Heart left ventricle (tissue), 16 donors: ENCODE measurements around the gene YIPF2. TPM values are rescaled to one million over a fixed set of nuclear protein-coding genes. Genes with fewer than 3 reads are reported as not detected.

Experiments used
- ATAC-seq, 4 donors: fragments of 200-7000 bp; cut with Tn5 transposase; one replicate each; pipeline ENCODE4 v1.9.1; 2020 to 2022; ENCODE audit warnings: moderate library complexity in 4 of 4, mild to moderate bottlenecking in 3 of 4, moderate number of reproducible peaks in 1 of 4
- DNase-seq, 5 donors: peaks; one replicate each; pipeline ENCODE4 v3.0.0-alpha.2; 2020
- H3K27ac ChIP-seq, 12 donors: fragments of 200-600 bp; sonication (generic) in 4 of 12; one replicate each; pipeline versions ENCODE4 v1.5.0 to v1.8.0; 2016 to 2022; ENCODE audit warnings: mild to moderate bottlenecking in 2 of 12
- H3K27me3 ChIP-seq, 9 donors: fragments of 200-600 bp; sonication (generic) in 2 of 9; one replicate each; pipeline versions ENCODE4 v1.5.1 to v1.8.0; 2016 to 2022; ENCODE audit warnings: mild to moderate bottlenecking in 3 of 9
- H3K36me3 ChIP-seq, 9 donors: fragments of 200-600 bp; sonication (generic) in 2 of 9; one replicate each; pipeline versions ENCODE4 v1.5.0 to v1.8.0; 2018 to 2022; ENCODE audit warnings: mild to moderate bottlenecking in 2 of 9
- H3K4me1 ChIP-seq, 12 donors: fragments of 200-600 bp; sonication (generic) in 4 of 12; one replicate each; pipeline versions ENCODE4 v1.5.0 to v1.8.0; 2016 to 2022; ENCODE audit warnings: mild to moderate bottlenecking in 3 of 12
- H3K4me3 ChIP-seq, 12 donors: fragments of 200-600 bp; sonication (generic) in 4 of 12; one replicate each; pipeline versions ENCODE4 v1.5.0 to v1.8.0; 2017 to 2022; ENCODE audit warnings: mild to moderate bottlenecking in 9 of 12, moderate library complexity in 4 of 12
- H3K9me3 ChIP-seq, 12 donors: fragments of 200-600 bp; sonication (generic) in 4 of 12; one replicate each; pipeline versions ENCODE4 v1.5.0 to v1.8.0; 2016 to 2022; ENCODE audit warnings: mild to moderate bottlenecking in 1 of 12
- POLR2A ChIP-seq, 2 donors: fragments of 450-650 bp; IDR thresholded peaks; one replicate each; pipeline ENCODE4 v1.6.1; 2017; ENCODE audit warnings: antibody characterized with exemption in 2 of 2, mild to moderate bottlenecking in 2 of 2, moderate library complexity in 2 of 2
- WGBS, 4 donors: extraction: QIAGEN DNeasy Blood & Tissue Kit in 2 of 4; methylation state at CpG; one replicate each; pipeline versions ENCODE4 v1.1.5 to v1.1.7; 2013 to 2018; 5-methylcytosine and 5-hydroxymethylcytosine counted together
- intact Hi-C, 10 donors: fragments of 100-400 bp; cut with DNase I; formaldehyde crosslinking; loops; one replicate each; pipeline versions ENCODE4 v1.11.1 to v1.14.2; 2022
- polyA plus RNA-seq, 2 donors: library from polyadenylated mRNA; stranded (reverse); fragments of 200-250 nt; gene quantifications; one replicate each; pipeline ENCODE4 v1.2.3, GENCODE V29; 2013
- total RNA-seq, 9 donors: library from RNA; depleted of rRNA in 2 of 9; stranded (reverse); fragments of >200 nt in 2 of 9; fragmentation: NEBNext Ultra II Directional in 3 of 9; extraction: Animal tissue kit (Norgen Biotek cat#: 25700) in 3 of 9; gene quantifications; one replicate each; pipeline versions ENCODE4 v1.1.0 to v1.2.4, GENCODE V29; 2016 to 2023
- TF ChIP-seq, protein P1 (sequence below), 12 donors: fragments of 200-600 bp; sonication (generic) in 4 of 12; IDR thresholded peaks; one replicate each; pipeline versions ENCODE4 v1.5.0 to v1.8.0; 2018 to 2022; ENCODE audit warnings: antibody characterized with exemption in 12 of 12, mild to moderate bottlenecking in 5 of 12
- donor health status: ischemic (EF 13 %, LVEDD 7.1; RV severe dilation, severe dysfunction).
- donor health status: healthy with polysubstance abuse.
- donor health status: DM: no; HTN: yes; CAD: no.
- donor health status: DM: no; HTN: no; CAD: no.
- donor health status: ischemic (EF 25% LVEDD 6.9; RV normal size, moderate dysfunction).
- donor health status: ischemic (EF 25% LVEDD 5.7; RV mildly dilated, moderate dysfunction).
- donor health status: healthy.
- donor health status: DM: yes; HTN: yes; CAD: no.
- donor health status: ischemic (EF 35%, LVEDD 5.7; RV mildly dilated, moderate dysfunction).
- donor health status: nonischemic (EF 11% LVEDD 7.7; RV severe dilation, severe dysfunction).
- donor health status: DM: yes; HTN: yes; CAD: no.
- donor health status: PGD.
- donor health status: ischemic (EF 29% LVEDD 5.4; RV normal size, mild dysfunction).
- donor health status: nonischemic (EF 23%, LVEDD 6.1; RV moderate dilation, normal function).

YIPF2 gene
- total and polyA plus RNA-seq, 11 donors, result 11.5 to 38.7 (median 21.3) TPM

- no peak for TF ChIP-seq POLR2A (IDR thresholded peaks at IDR 0.05)
- TF ChIP-seq, protein P1, sequence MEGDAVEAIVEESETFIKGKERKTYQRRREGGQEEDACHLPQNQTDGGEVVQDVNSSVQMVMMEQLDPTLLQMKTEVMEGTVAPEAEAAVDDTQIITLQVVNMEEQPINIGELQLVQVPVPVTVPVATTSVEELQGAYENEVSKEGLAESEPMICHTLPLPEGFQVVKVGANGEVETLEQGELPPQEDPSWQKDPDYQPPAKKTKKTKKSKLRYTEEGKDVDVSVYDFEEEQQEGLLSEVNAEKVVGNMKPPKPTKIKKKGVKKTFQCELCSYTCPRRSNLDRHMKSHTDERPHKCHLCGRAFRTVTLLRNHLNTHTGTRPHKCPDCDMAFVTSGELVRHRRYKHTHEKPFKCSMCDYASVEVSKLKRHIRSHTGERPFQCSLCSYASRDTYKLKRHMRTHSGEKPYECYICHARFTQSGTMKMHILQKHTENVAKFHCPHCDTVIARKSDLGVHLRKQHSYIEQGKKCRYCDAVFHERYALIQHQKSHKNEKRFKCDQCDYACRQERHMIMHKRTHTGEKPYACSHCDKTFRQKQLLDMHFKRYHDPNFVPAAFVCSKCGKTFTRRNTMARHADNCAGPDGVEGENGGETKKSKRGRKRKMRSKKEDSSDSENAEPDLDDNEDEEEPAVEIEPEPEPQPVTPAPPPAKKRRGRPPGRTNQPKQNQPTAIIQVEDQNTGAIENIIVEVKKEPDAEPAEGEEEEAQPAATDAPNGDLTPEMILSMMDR (IDR thresholded peaks at IDR 0.05), result no peak
- intact Hi-C loops, result no loop called here
- Histone ChIP-seq H3K9me3 (no peaks in the 10 kb centered on the region), H3K27ac (no peak overlapping the region), H3K4me1 (peaks cover 0 to 50% (median 18%) of the 10 kb centered on the region in 12 donors), H3K4me3 (no peak overlapping the region), H3K27me3 (no peaks in the 10 kb centered on the region), H3K36me3 (no peaks in the 10 kb centered on the region)
- 93 to 98% (median 95%) methylated on average over 4 of the region's 4 CpGs for WGBS, 4 donors
- DNase-seq (no peak), ATAC-seq (no peak)
Measured at GRCh38 chr19:10889880-10890279, 38.6 kb downstream of the YIPF2 start.

DNA sequence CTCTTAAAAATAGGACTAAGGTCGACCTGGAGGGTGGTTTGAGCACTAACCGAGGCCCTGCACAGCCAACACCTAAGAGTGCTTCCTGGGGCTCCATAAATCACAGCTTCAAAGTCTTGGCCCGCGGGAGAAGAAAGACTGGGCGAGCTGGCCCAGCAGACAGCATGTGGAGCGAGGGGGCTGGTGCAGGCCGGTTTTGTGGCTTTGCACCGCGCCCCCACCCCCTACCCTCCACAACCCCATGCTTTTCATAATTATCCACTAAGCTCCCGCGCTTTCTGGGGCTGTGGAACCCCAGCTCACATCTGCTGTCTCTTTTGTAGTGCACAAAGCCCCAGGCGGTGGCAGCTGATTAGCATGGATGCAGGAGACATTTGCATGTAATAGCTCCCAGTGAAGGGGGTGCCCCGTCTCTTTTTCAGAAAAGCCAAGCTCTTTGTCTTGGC, 40.0 kb downstream of the YIPF2 start:
- no peak for ATAC-seq

DNA sequence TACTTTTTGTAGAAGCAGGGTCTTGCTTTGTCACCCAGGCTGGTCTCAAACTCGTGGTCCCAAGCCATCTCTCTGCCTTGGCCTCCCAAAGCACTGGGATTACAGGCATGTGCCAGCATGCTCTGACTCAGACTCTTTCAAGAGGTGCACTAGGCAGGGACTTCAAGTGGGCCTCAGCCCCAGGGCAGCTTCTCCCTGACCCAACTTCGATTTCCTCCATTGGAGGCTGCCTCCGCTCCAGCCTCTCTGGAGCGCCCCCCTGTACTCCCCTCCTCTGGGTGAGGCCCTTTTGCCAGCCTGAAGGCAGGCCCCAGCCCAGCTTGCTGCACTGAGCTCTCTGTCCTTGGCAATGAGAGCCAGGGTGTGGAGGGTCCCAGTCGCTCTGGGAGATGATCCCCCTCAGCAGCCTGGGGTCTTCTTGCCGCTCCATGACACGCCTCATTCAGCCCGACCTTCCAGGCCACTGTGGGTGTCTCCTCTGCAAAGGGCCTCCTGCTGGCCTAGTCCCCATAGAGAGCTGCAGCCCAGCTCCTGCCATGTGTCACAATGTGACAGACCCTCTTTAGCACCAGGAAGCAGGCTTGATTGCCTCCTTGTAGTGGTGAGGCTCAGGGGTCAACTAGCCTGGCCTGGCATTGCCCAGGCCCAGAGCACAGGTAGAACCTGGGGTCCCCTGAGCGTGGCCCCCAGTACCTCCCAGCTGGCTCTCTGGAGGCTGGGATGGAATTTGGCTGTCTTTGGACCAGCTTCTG, 40.6 kb downstream of the YIPF2 start:
- Histone ChIP-seq H3K4me3 (no peak overlapping the region), H3K9me3 (no peaks in the 10 kb centered on the region), H3K27me3 (no peaks in the 10 kb centered on the region), H3K4me1 (peaks cover 0 to 47% (median 19%) of the 10 kb centered on the region in 12 donors), H3K27ac (peak overlapping the region in 2 of 12 donors; percentile 33 to 38), H3K36me3 (no peaks in the 10 kb centered on the region)
- 81 to 95% (median 87%) methylated on average over 8 to 9 of the region's 9 CpGs for WGBS, 4 donors
- TF ChIP-seq, protein P1 (IDR thresholded peaks at IDR 0.05), result no peak
- TF ChIP-seq POLR2A (IDR thresholded peaks at IDR 0.05), result no peak
- ATAC-seq, result peak in 1 of 4 donors; percentile 5
- intact Hi-C loops, result no loop called here
- DNase-seq, result no peak

More for the DNA sequence above, 40.0 kb downstream of the YIPF2 start:
- Histone ChIP-seq H3K4me1 (peaks cover 0 to 48% (median 18%) of the 10 kb centered on the region in 12 donors), H3K36me3 (no peaks in the 10 kb centered on the region), H3K4me3 (no peak overlapping the region), H3K9me3 (no peaks in the 10 kb centered on the region), H3K27me3 (no peaks in the 10 kb centered on the region), H3K27ac (peak overlapping the region in 1 of 12 donors; percentile 17)
- 72 to 74% (median 74%) methylated on average over 13 of the region's 13 CpGs for WGBS, 4 donors
- no peak for DNase-seq
- intact Hi-C loops, result no loop called here
- no peak for TF ChIP-seq POLR2A (IDR thresholded peaks at IDR 0.05)
- TF ChIP-seq, protein P1 (IDR thresholded peaks at IDR 0.05), result no peak

DNA sequence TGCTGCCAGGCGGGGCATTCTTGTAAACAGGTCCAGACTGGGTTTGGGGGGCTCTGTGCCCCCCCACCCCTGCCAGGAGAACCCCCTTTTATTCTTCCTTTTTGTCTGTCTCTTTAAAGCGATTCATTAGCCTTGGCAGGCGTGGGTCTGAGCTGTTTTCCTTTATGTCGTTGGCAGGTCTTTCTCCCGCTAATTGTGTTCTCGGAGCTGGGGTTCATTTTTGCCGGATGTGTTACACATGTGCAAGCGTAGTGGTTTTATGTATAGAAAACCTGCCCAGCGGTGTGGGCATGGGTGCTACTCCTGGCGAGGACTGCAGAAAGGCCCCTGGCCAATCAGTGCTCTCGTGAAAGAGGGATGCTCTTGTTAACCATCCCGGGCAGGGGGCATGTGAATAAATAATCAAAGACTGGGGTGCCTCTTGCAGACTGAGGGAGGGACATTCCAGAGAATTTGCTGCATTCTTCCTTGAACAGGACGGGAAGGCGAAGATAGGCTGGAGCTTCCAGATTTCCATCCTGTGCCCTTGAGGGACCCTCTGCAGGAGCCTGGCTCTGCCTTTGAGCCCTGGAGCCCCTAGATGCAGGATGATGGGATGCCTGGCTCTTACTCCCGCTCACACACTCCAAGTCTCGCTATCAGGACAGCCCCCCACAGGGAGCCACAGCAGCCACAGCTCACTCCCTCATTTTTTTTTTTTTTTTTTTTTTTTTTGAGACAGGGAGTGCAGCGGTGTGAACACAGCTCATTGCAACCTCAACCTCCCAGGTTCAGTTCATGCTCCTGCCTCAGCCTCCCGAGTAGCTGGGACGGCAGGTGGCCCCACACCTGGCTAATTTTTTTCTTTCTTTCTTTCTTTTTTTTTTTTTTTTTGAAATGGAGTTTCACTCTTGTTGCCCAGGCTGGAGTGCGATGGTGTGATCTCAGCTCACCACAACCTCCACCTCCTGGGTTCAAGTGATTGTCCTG, 43.0 kb downstream of the YIPF2 start:
- WGBS, 4 donors, result 78 to 81% (median 78%) methylated on average over 20 of the region's 20 CpGs
- ATAC-seq (no peak), DNase-seq (no peak)
- Histone ChIP-seq H3K27me3 (no peaks in the 10 kb centered on the region), H3K36me3 (no peaks in the 10 kb centered on the region), H3K4me1 (peaks cover 3 to 45% (median 17%) of the 10 kb centered on the region in 12 donors), H3K4me3 (no peak overlapping the region), H3K27ac (peak overlapping the region in 2 of 12 donors; percentile 16 to 72), H3K9me3 (no peaks in the 10 kb centered on the region)
- intact Hi-C loops, result no loop called here
- TF ChIP-seq POLR2A (IDR thresholded peaks at IDR 0.05), result no peak
- TF ChIP-seq, protein P1 (IDR thresholded peaks at IDR 0.05), result no peak
